ENCODE results near the gene SETD5. TPM values are rescaled to one million over a fixed set of nuclear protein-coding genes. Genes with fewer than 3 reads are reported as not detected.

Gene SETD5
- total and polyA plus RNA-seq, 2 experiments from 2014 or later = 176 to 275 TPM

GRCh38 chr3:9386078-9386459 lies 11.3 kb upstream of the SETD5 start:
- no peaks in the 10 kb centered on the region for H3K9me3 ChIP-seq (ENCODE audit: low read depth)
- no peaks in the 10 kb centered on the region for H3K4me1 ChIP-seq (ENCODE audit: low read depth)
- H3K27me3 ChIP-seq = no peaks in the 10 kb centered on the region
- no peak for DNase-seq (ENCODE audit: low read depth in 1 of 2, low spot score in 1 of 2)
- TF ChIP-seq, protein P1, sequence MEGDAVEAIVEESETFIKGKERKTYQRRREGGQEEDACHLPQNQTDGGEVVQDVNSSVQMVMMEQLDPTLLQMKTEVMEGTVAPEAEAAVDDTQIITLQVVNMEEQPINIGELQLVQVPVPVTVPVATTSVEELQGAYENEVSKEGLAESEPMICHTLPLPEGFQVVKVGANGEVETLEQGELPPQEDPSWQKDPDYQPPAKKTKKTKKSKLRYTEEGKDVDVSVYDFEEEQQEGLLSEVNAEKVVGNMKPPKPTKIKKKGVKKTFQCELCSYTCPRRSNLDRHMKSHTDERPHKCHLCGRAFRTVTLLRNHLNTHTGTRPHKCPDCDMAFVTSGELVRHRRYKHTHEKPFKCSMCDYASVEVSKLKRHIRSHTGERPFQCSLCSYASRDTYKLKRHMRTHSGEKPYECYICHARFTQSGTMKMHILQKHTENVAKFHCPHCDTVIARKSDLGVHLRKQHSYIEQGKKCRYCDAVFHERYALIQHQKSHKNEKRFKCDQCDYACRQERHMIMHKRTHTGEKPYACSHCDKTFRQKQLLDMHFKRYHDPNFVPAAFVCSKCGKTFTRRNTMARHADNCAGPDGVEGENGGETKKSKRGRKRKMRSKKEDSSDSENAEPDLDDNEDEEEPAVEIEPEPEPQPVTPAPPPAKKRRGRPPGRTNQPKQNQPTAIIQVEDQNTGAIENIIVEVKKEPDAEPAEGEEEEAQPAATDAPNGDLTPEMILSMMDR (IDR thresholded peaks at IDR 0.05; ENCODE audit: low read depth, low read length) = no peak
- no peak overlapping the region for H3K4me3 ChIP-seq
- peaks cover 77% of the 10 kb centered on the region for H3K36me3 ChIP-seq
- peak overlapping the region; percentile 53 for H3K27ac ChIP-seq

DNA sequence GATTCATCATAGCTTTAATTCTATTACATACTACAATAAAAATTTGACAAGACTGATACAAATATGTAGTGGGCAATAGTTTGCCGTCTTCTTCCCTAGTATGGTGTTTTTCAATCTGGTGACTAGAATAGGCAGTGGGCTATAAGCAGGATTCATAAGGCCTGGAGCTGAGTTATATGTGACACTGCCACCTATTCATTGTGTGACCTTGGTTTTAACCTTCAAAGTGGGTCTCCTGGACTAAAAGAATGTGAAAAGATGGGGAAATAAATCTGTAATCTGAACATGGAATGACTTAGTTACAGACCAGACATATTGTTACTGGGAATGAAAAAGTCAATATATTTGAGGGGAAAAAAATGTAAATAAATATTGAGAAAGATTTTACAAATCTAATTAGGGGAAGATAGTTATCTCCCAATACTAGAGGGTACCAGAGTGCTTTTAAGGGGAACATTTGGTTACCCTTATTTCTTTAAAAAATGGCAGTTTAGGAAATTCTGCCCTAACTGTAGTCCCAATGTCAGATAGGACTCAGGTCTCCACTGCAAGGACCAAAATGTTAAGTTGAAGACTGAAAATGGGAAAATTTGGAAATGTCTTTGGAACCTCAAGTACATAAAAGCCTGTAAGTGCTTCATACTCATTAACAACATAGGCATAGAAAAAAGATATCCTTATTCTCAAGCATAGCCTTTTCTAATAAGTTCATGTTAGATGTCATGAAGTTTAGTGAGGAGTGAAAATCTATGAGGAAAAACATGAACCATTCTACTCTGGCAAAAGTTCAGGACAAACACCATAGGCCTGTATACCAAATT lies 10.7 kb upstream of the SETD5 start:
- peaks cover 79% of the 10 kb centered on the region for H3K36me3 ChIP-seq

GRCh38 chr3:9387322-9387655 lies 10.1 kb upstream of the SETD5 start:
- Histone ChIP-seq H3K27ac (peak overlapping the region; percentile 53), H3K36me3 (peaks cover 79% of the 10 kb centered on the region)

More for the DNA sequence above, 10.7 kb upstream of the SETD5 start:
- no peaks in the 10 kb centered on the region for H3K27me3 ChIP-seq
- DNase-seq (ENCODE audit: low read depth in 1 of 2, low spot score in 1 of 2) = no peak
- H3K27ac ChIP-seq = peak overlapping the region; percentile 53
- no peaks in the 10 kb centered on the region for H3K4me1 ChIP-seq (ENCODE audit: low read depth)
- TF ChIP-seq, protein P1 (IDR thresholded peaks at IDR 0.05; ENCODE audit: low read depth, low read length) = no peak
- H3K9me3 ChIP-seq (ENCODE audit: low read depth) = no peaks in the 10 kb centered on the region
- no peak overlapping the region for H3K4me3 ChIP-seq

DNA sequence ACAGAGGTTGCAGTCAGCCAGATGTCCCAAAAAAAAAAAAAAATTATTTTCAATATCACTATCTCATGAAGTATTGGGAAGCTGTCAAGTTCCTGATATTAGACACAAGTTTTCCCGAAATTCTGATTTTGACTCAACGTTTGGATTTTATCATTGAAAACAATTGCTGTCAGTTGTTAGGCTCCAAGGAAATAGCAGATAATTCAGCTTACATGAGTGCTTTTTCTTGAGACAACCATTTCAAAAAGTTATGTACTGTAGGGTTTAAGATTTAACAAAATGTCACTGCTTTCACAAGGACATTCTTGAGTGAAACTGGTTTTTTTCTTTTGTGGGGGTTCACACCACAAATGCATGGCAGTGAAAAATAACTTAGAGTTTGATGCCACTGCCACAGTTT lies 9.3 kb upstream of the SETD5 start:
- H3K4me1 ChIP-seq (ENCODE audit: low read depth) = peaks cover 3% of the 10 kb centered on the region
- H3K27ac ChIP-seq = no peak overlapping the region
- no peak for DNase-seq (ENCODE audit: low read depth in 1 of 2, low spot score in 1 of 2)
- no peak overlapping the region for H3K4me3 ChIP-seq
- no peaks in the 10 kb centered on the region for H3K27me3 ChIP-seq
- H3K36me3 ChIP-seq = peaks cover 76% of the 10 kb centered on the region
- TF ChIP-seq, protein P1 (IDR thresholded peaks at IDR 0.05; ENCODE audit: low read depth, low read length) = no peak
- H3K9me3 ChIP-seq (ENCODE audit: low read depth) = no peaks in the 10 kb centered on the region

More at GRCh38 chr3:9387322-9387655, 10.1 kb upstream of the SETD5 start:
- TF ChIP-seq, protein P1 (IDR thresholded peaks at IDR 0.05; ENCODE audit: low read depth, low read length) = no peak
- no peak overlapping the region for H3K4me3 ChIP-seq
- no peak for DNase-seq (ENCODE audit: low read depth in 1 of 2, low spot score in 1 of 2)
- H3K27me3 ChIP-seq = no peaks in the 10 kb centered on the region
- no peaks in the 10 kb centered on the region for H3K9me3 ChIP-seq (ENCODE audit: low read depth)
- H3K4me1 ChIP-seq (ENCODE audit: low read depth) = peaks cover 3% of the 10 kb centered on the region

DNA sequence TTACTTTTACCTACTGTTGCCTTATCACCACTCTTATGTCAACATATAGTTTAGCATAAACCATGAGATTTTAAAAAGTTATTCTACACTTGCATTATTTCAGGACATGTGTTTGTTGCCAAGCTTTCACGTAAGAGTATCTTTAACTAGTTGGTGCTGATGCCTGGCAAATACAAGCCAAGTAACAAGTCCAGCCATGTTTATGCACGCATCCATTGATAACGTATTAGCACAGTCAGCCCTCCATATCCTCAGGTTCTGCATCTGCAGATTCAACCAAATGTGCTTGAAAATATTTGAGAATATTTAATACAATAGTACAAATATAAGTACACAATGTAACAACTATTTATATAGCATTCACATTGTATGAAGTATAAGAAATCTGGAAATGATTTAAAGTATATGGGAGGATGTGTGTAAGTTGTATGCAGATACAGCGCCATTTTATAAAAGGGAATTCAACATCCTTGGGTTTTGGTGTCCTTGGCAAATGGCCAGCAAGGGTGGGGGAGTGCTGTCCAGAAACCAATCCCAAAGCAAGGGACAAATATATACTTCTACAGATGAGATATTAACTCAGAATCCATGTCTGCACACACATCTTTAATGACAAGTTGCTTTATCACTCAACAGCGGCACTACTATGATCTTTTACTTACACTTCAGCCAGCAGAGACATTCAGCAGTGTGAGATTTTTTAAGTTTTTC lies 8.7 kb upstream of the SETD5 start:
- Histone ChIP-seq H3K27me3 (no peaks in the 10 kb centered on the region), H3K4me1 (ENCODE audit: low read depth) (peaks cover 3% of the 10 kb centered on the region), H3K4me3 (no peak overlapping the region), H3K27ac (no peak overlapping the region), H3K36me3 (peaks cover 74% of the 10 kb centered on the region), H3K9me3 (ENCODE audit: low read depth) (no peaks in the 10 kb centered on the region)
- no peak for DNase-seq (ENCODE audit: low read depth in 1 of 2, low spot score in 1 of 2)
- TF ChIP-seq, protein P1 (IDR thresholded peaks at IDR 0.05; ENCODE audit: low read depth, low read length) = no peak
